GM12892 (cell line): ENCODE data around the gene SLCO1B3.

Experiments
- DNase-seq: peaks from one replicate; pipeline ENCODE4 v3.0.0; 2011; ENCODE audit not compliant: insufficient read length
- FAIRE-seq: peaks from 2 replicates; lab custom pipeline; 2011; peaks lifted over from hg19 to GRCh38; lab: Jason Lieb, UNC
- POLR2A ChIP-seq: IDR thresholded peaks from 2 replicates; pipeline ENCODE4 v1.6.1; 2011; ENCODE audit warnings: low read depth, low read length, control low read depth
- POLR2AphosphoS5 ChIP-seq: IDR thresholded peaks from 2 replicates; pipeline ENCODE4 v1.6.1; 2011; ENCODE audit warnings: low read depth, low read length, control low read depth
- TAF1 ChIP-seq: IDR thresholded peaks from 2 replicates; pipeline ENCODE4 v1.6.1; 2011; ENCODE audit warnings: low read depth, mild to moderate bottlenecking, control low read depth, low read length, borderline replicate concordance

SLCO1B3 gene

DNA sequence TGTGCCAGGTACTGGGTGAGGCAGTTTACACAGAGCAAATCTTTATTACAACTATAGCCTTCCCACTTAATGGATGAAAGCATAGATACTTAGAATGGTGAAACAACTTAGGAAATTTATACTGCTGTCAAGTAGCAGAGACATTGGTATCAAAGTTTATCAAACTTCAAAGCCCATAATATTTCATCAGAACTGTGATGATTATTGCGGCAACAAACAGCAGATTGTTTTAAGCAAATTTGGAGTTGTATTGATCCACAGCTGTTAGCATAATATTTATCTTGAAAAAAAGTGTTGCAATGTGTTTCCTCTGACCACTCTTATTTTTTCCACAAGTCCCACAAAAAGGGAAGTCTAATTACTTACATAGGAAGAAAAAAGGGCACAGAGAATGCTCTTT is 2.0 kb upstream of the SLCO1B3 start:
- FAIRE-seq (no peak), DNase-seq (no peak)
- no peak for TF ChIP-seq POLR2AphosphoS5
- no peak for TF ChIP-seq POLR2A
- no peak for TF ChIP-seq TAF1

DNA sequence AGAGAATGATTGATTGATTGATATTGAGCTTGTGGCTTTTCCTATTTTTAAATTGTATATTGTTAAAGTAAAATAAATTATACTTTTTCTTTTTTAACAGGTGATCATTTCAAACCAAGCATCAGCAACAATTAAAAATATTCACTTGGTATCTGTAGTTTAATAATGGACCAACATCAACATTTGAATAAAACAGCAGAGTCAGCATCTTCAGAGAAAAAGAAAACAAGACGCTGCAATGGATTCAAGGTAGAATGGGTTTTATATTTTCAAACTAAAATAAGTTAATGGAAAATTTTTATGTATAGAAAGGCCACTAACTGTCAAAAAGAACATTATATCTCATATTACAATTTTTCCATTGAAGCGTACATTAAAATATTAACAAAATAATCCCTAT is 5.1 kb downstream of the SLCO1B3 start:
- no peak for DNase-seq
- TF ChIP-seq POLR2AphosphoS5 = no peak
- TF ChIP-seq TAF1 = no peak
- no peak for TF ChIP-seq POLR2A
- no peak for FAIRE-seq

DNA sequence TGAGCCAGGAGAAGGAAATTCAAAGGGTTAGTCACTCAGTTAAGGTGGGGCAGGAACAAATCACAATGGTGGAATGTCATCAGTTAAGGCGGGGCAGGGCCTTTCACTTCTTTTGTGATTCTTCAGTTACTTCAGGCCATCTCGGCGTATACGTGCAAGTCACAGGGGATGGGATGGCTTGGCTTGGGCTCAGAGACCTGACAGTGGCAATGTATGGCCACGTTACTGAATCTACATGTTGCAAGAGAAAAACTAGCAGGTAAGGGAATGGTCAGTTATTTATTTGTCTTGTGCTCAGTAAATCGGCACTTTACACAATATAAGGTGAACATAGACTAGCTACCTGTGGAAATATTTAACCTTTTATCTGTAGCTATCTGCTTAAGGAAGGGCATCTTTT is 11.9 kb downstream of the SLCO1B3 start:
- no peak for DNase-seq
- no peak for FAIRE-seq
- TF ChIP-seq POLR2AphosphoS5 (no peak), POLR2A (no peak), TAF1 (no peak)

DNA sequence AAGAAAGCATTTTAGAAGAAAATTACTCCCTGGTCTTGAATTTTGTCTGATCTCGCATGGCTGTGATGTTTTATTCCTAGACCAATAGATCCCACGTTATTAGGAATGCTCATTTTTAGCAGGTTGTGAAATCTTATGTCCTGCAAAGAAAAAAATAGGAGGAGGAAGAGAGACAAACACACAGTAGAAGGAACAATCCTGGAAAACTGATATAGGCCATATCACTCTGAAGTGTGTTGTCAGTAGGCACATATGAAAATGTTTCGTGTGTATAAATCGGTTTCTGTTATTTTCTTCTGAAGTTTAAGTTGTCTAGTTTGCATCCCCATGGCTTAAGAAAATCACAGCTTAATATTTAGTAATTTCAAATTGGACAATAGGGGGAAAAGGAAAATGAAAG is 12.4 kb downstream of the SLCO1B3 start:
- TF ChIP-seq POLR2AphosphoS5 (no peak), TAF1 (no peak), POLR2A (no peak)
- no peak for DNase-seq
- no peak for FAIRE-seq

DNA sequence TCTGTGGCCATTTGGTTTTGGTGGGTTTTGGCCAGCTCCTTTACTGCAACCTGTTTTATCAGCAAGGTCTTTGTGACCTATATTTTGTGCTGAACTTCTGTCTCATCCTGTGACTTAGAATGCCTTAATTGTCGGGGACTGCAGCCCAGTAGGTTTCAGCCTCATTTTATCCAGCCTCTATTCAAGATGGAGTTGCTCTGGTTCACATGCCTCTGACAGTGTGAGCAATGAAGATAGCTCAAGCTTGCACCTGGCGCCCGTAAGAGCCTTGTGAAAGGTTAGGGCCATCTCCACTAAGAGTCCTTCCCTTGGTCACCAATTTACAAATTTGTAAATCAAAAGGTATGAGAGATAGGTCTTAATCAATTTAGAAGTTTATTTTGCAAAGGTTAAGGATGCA is 19.4 kb downstream of the SLCO1B3 start:
- FAIRE-seq = no peak
- no peak for TF ChIP-seq TAF1
- TF ChIP-seq POLR2A = no peak
- no peak for DNase-seq

DNA sequence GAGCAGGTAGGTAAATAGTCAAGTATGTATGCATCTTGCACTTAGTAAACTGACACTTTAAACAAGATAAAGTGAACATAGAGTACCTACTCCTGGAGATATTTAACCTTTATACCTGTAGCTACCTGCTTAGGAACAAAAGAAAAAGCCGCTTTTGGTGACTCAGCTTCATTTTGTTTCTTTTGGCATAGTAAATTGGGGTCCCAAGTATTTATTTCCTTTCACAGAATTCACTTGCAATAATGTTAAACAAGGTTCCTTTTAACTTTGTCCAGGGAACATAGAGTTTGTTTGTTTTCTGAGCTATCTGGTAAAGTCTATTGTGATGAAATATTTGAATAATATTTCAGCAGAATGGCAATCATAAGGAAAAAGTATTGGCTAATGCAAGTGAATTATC is 20.0 kb downstream of the SLCO1B3 start:
- no peak for FAIRE-seq
- TF ChIP-seq POLR2A (no peak), POLR2AphosphoS5 (no peak), TAF1 (no peak)
- no peak for DNase-seq

DNA sequence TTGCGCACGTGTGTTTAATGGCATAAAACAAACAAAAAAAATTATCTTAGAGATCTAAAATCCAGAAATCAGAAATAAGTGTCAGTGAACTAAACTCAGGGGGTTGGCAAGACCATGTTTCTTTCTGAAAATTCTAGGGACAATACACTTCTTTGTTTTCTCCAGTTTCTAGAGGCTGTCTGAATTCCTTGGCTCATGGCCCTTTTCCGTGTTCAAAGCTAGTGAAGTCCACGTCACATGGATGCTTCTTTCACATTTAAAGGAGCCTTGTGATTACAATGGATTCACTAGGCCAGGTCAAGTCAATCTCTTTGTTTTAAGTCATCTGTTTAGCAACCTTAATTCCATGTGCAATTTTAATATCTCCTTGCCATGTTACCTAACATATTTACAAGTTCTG is 22.4 kb downstream of the SLCO1B3 start:
- TF ChIP-seq TAF1 (no peak), POLR2AphosphoS5 (no peak), POLR2A (no peak)
- no peak for FAIRE-seq
- DNase-seq = no peak

DNA sequence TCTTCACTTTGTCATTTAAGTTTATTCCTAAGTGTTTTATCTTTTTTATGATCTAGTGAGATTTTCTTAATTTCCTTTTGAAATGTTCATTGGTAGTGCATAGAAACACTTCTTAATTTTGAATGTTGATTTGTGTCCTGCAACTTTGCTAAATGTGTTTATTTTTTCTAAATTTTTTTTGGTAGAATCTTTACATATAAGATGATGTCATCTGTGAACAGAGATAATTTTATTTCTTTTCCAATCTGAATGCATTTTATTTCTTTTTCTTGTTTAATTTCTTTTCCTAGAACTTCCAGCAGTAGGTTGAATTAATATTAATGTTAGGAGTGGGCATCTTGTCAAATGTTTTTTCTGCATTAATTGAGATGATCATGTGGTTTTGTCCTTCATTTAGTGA is 42.1 kb downstream of the SLCO1B3 start:
- DNase-seq = no peak
- no peak for TF ChIP-seq POLR2A
- TF ChIP-seq TAF1 = no peak
- TF ChIP-seq POLR2AphosphoS5 = no peak
- FAIRE-seq = no peak

DNA sequence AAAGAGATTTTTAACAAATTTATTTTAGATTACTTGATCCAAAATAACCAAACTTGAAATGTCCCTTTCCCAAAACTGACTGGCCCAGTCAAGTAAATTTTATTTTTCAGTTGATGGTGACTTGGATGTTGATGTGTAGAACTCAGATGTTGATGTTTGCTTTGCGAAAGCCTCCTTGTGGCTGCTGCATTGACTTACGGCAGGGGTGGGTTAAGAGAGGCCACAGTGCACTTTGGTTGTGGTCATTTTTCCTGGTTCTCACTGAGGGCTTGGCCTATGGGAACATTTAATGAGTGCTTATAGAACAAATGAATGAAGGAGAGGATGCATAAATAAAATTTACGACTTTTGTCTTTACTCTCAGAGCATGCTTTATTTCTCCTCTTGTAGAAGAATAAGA is 52.6 kb downstream of the SLCO1B3 start:
- TF ChIP-seq TAF1 = no peak
- TF ChIP-seq POLR2A = no peak
- FAIRE-seq (no peak), DNase-seq (no peak)

DNA sequence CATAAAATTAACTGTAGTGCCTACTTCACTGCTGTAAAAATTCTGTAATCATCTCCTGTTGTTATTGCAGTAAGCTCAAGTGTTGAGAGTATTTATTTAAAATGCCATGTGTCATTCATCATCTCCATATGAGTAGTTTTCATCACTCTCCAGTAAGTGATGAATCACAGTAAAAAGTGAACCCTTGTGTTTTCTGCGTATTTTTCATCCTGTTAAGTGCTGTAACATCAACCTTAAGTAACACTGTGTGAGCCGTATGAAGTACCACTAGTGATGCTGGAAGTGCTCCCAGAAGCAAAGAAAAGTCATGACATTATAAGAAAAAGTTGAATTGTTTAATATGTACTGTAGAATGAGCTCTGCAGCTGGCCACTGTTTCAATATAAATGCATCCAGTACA is 55.4 kb downstream of the SLCO1B3 start:
- no peak for DNase-seq

DNA sequence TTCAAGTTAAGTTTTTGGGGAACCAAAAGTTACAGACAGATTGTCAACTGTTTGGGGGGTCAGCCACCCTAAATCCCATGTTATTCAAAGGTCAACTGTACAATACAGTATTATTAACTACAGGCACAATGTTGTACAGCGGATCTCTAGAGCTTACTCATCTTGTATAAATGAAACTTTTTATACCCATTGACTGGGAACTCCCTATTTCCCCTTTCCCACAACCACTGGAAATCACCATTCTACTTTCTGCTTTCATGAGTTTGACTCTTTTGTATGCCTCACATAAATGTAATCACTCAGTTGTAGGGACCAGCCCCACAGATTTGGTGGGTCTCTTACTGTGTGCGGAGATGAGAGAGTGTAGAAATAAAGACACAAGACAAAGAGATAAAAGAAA is 57.8 kb downstream of the SLCO1B3 start:
- TF ChIP-seq TAF1 = no peak
- DNase-seq (no peak), FAIRE-seq (no peak)

More for the DNA sequence above, 55.4 kb downstream of the SLCO1B3 start:
- FAIRE-seq = no peak
- TF ChIP-seq POLR2A (no peak), TAF1 (no peak), POLR2AphosphoS5 (no peak)

DNA sequence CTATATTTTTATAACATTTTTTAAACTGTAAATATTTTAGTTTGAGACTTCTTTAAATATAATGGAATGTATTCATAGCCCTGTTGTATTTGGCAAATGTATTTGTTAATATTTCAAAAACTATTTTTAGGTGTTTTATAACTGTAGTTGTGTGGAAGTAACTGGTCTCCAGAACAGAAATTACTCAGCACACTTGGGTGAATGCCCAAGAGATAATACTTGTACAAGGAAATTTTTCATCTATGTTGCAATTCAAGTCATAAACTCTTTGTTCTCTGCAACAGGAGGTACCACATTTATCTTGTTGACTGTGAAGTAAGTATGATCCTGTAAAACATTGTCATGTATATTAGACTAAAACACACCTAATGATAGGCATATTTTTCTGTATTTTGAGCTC is 72.8 kb downstream of the SLCO1B3 start:
- TF ChIP-seq TAF1 (no peak), POLR2AphosphoS5 (no peak), POLR2A (no peak)
- DNase-seq (no peak), FAIRE-seq (no peak)

DNA sequence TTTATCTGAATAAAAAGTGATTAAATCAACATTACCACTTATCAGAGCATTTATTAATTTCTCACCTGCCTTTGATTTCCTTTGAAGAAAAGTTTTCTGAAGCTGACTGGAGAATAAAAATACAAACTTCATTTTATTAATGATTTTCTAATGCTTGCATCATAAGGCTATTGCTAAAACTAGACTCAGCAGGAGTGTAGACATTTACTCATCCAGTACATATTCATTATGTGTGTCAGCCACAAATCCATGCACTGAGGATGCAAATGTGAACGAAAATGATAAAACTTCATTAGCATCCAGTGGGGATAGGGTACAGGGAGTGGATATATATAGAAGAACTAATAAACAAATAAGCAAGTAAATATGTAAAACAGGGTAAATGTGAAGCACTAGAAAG is 74.6 kb downstream of the SLCO1B3 start:
- TF ChIP-seq POLR2A = no peak
- TF ChIP-seq TAF1 = no peak
- TF ChIP-seq POLR2AphosphoS5 = no peak
- DNase-seq (no peak), FAIRE-seq (no peak)

DNA sequence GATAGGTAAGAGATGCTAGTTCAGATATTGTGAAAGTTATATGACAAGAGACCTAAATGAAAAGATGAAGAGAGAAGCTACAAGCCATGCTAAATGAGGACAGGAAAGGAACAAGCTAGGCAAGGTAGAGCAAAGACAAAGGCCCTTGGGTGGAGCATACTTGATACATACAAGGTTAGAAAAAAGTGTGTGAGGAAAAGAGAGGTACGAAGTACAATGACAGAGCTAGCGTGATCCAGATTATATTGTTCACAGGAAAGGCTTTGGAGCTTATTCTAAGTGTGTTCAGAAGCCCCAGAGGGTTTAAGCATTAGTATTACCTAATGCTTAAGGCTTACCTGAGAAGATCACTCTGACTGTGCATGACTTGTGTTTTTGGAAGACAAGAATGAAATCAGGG is 75.0 kb downstream of the SLCO1B3 start:
- no peak for TF ChIP-seq TAF1
- no peak for TF ChIP-seq POLR2AphosphoS5
- no peak for TF ChIP-seq POLR2A
- no peak for FAIRE-seq
- no peak for DNase-seq

DNA sequence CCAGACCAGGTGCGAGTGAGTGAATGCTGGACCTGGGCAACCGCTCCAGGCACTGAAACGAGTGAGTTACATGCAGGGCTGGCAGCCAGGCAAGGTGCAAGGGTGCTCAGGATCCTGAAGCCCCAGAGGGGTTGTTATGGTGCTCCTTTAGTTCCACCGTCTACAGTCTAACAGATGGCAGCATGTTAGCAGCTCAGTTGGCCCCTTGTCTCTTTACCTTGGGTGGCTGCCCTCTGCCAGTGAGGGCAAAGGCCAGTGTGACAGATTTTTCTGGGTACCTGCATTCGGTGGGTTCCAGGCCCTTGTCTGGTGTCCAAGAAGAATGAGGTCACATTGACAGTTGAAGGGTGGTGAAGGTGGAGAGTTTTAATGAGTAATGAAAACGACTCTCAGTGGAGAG is 106.8 kb downstream of the SLCO1B3 start:
- no peak for DNase-seq
- TF ChIP-seq POLR2AphosphoS5 (no peak), POLR2A (no peak), TAF1 (no peak)
- FAIRE-seq = no peak
